Peyer's patch (tissue), 4 donors: ENCODE data around the gene PBOV1.

Experiments
- POLR2A ChIP-seq, 2 donors: fragments of 450-650 bp; IDR thresholded peaks; one replicate each; pipeline ENCODE4 v1.5.1; 2017; ENCODE audit warnings: antibody characterized with exemption in 2 of 2, mild to moderate bottlenecking in 2 of 2, moderate library complexity in 2 of 2
- TF ChIP-seq, protein P1 (sequence below), 6 experiments: fragments of 450-650 bp in 4 of 6; fragments of 200-600 bp in 2 of 6; sonication (generic) in 1 of 6; IDR thresholded peaks; one replicate each; pipeline ENCODE4 v1.5.1; 2017 to 2019; ENCODE audit warnings: antibody characterized with exemption in 6 of 6, mild to moderate bottlenecking in 3 of 6, moderate library complexity in 1 of 6

DNA sequence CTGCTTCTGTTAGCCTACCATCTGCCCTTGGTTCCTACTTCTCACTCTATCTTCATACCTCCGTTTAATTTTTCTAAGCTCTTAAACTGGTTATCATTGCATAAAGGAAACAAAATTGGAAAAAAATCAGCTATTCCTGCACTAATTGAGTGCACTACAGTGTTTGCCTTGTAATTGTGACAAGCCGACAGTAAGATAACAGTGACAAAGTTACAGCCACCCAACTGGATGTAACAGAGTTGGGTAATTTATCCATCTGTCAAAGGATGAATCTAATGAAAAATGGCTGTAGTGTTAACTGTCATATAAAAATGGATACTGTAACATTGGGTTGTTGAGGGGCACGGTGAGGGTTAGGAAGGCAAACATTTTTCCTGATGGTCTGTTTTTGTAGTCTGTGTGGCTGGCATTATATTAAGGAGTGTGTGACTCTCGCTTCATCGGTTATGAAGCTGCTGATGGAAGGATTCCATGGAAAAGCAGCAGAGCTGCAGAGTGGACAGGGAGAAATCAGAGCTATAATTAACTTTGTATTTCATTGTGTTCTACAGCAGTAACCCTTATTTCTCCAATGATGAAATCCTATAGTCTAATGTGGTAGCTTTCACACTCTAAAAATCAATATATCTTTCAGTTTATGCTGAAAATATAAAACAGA, 12.7 kb downstream of the PBOV1 start:
- TF ChIP-seq, protein P1, sequence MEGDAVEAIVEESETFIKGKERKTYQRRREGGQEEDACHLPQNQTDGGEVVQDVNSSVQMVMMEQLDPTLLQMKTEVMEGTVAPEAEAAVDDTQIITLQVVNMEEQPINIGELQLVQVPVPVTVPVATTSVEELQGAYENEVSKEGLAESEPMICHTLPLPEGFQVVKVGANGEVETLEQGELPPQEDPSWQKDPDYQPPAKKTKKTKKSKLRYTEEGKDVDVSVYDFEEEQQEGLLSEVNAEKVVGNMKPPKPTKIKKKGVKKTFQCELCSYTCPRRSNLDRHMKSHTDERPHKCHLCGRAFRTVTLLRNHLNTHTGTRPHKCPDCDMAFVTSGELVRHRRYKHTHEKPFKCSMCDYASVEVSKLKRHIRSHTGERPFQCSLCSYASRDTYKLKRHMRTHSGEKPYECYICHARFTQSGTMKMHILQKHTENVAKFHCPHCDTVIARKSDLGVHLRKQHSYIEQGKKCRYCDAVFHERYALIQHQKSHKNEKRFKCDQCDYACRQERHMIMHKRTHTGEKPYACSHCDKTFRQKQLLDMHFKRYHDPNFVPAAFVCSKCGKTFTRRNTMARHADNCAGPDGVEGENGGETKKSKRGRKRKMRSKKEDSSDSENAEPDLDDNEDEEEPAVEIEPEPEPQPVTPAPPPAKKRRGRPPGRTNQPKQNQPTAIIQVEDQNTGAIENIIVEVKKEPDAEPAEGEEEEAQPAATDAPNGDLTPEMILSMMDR (IDR thresholded peaks at IDR 0.05), result no peak
- no peak for TF ChIP-seq POLR2A (IDR thresholded peaks at IDR 0.05)
